Neural crest cell (in vitro differentiated cells): ENCODE data around the gene MOBP. TPM values are rescaled to one million over a fixed set of nuclear protein-coding genes. Genes with fewer than 3 reads are reported as not detected.

Source experiments
- DNase-seq: peaks from one replicate; pipeline ENCODE4 v3.0.0; 2021; ENCODE audit warnings: low read depth, mixed read lengths, low spot score
- H3K27ac Mint-ChIP-seq: one replicate; pipeline ENCODE4 v1.8.0; 2021; ENCODE audit warnings: mild to moderate bottlenecking, mixed read lengths; ENCODE audit not compliant: unreplicated experiment
- H3K27me3 Mint-ChIP-seq: 2 replicates; pipeline ENCODE4 v1.8.0; 2021; ENCODE audit warnings: low read depth, mild to moderate bottlenecking, mixed read lengths
- H3K36me3 Mint-ChIP-seq: 2 replicates; pipeline ENCODE4 v1.8.0; 2021; ENCODE audit warnings: low read depth, mild to moderate bottlenecking, mixed read lengths
- H3K4me1 Mint-ChIP-seq: 2 replicates; pipeline ENCODE4 v1.8.0; 2021; ENCODE audit warnings: mixed read lengths
- H3K4me3 Mint-ChIP-seq: one replicate; pipeline ENCODE4 v1.8.0; 2021; ENCODE audit warnings: mild to moderate bottlenecking, mixed read lengths
- H3K9me3 Mint-ChIP-seq: 2 replicates; pipeline ENCODE4 v1.8.0; 2021; ENCODE audit warnings: mixed read lengths
- total RNA-seq: library from RNA; stranded (reverse); gene quantifications from 2 replicates; pipeline ENCODE4 v1.2.1, GENCODE V29; 2021
- TF ChIP-seq, protein P1 (sequence below): fragments of 200-600 bp; sonication (generic); conservative IDR thresholded peaks from 2 replicates; pipeline ENCODE4 v1.5.0; 2021; ENCODE audit warnings: antibody characterized with exemption, mild to moderate bottlenecking

The MOBP gene
- total RNA-seq, 1 donor from 2014 or later = not detected

GRCh38 chr3:39434574-39434973, 32.9 kb upstream of the MOBP start:
- H3K4me1 Mint-ChIP-seq = no peaks in the 10 kb centered on the region
- no peak overlapping the region for H3K4me3 Mint-ChIP-seq
- H3K27me3 Mint-ChIP-seq = no peaks in the 10 kb centered on the region
- no peaks in the 10 kb centered on the region for H3K9me3 Mint-ChIP-seq
- H3K27ac Mint-ChIP-seq = no peak overlapping the region
- DNase-seq = no peak
- no peaks in the 10 kb centered on the region for H3K36me3 Mint-ChIP-seq
- TF ChIP-seq, protein P1, sequence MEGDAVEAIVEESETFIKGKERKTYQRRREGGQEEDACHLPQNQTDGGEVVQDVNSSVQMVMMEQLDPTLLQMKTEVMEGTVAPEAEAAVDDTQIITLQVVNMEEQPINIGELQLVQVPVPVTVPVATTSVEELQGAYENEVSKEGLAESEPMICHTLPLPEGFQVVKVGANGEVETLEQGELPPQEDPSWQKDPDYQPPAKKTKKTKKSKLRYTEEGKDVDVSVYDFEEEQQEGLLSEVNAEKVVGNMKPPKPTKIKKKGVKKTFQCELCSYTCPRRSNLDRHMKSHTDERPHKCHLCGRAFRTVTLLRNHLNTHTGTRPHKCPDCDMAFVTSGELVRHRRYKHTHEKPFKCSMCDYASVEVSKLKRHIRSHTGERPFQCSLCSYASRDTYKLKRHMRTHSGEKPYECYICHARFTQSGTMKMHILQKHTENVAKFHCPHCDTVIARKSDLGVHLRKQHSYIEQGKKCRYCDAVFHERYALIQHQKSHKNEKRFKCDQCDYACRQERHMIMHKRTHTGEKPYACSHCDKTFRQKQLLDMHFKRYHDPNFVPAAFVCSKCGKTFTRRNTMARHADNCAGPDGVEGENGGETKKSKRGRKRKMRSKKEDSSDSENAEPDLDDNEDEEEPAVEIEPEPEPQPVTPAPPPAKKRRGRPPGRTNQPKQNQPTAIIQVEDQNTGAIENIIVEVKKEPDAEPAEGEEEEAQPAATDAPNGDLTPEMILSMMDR = no peak

GRCh38 chr3:39435006-39435748, 32.3 kb upstream of the MOBP start:
- TF ChIP-seq, protein P1 = no peak
- H3K4me3 Mint-ChIP-seq = no peak overlapping the region
- no peaks in the 10 kb centered on the region for H3K4me1 Mint-ChIP-seq
- no peak overlapping the region for H3K27ac Mint-ChIP-seq
- no peaks in the 10 kb centered on the region for H3K9me3 Mint-ChIP-seq
- H3K27me3 Mint-ChIP-seq = no peaks in the 10 kb centered on the region
- no peak for DNase-seq
- H3K36me3 Mint-ChIP-seq = no peaks in the 10 kb centered on the region

DNA sequence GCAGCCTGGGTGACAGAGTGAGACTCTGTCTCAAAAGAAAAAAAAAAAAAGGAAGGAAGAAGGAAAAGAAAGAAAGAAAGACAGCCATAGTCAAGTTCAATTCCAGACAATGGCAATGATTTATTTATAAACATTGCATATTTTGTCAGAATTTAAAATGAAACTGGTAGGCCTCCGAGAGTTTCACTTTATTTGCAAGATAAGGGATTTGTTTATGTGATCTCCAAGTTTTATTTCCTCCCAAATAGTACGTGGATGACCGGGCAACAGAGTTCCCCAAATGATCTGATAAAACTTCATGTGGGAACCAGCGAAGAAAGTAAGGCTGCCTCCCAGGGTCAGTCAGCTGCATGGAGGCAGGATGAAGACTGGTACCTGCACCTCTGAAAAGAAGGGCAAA, 28.6 kb upstream of the MOBP start:
- DNase-seq = no peak
- Mint-ChIP-seq H3K27ac (no peak overlapping the region), H3K27me3 (no peaks in the 10 kb centered on the region), H3K4me3 (no peak overlapping the region), H3K9me3 (no peaks in the 10 kb centered on the region), H3K4me1 (no peaks in the 10 kb centered on the region), H3K36me3 (no peaks in the 10 kb centered on the region)
- TF ChIP-seq, protein P1 = no peak

DNA sequence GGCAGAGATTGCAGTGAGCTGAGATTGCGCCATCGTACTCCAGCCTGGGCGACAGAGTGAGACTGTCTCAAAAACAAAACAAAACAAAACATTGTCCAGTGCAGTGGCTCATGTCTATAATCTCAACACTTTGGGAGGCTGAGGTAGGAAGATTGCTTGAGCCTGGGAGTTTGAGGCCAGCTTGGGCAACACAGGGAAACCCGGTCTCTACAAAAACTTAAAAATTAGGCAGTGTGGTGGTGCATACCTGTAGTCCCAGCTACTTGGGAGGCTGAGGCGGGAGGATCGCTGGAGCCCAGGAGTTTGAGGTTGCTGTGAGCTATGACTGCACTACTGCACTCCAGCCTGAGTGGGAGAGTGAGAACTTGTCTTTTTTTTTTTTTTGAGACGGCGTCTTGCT, 27.2 kb upstream of the MOBP start:
- no peaks in the 10 kb centered on the region for H3K9me3 Mint-ChIP-seq
- no peak overlapping the region for H3K27ac Mint-ChIP-seq
- H3K27me3 Mint-ChIP-seq = no peaks in the 10 kb centered on the region
- no peaks in the 10 kb centered on the region for H3K4me1 Mint-ChIP-seq
- no peak overlapping the region for H3K4me3 Mint-ChIP-seq
- TF ChIP-seq, protein P1 = no peak
- no peak for DNase-seq
- H3K36me3 Mint-ChIP-seq = no peaks in the 10 kb centered on the region

DNA sequence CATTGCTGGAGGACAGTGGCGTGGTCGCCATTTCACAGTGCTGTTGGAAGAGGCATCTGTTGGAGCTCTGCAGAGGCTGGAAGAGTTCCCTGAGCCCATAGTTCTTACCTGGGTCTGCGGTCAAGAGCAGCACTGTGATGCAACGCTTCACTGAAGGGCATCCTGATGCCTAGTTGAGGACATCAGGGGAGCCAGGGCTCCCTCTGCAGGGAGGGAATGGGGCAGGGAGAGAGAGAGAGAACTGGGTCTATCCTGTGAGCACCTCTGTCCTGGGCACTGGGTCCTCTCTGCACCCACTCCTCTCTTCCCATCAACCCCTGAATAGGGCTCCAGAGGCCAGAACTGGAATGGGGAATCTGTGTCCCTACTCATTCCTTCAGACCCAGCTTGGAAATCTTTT, 23.9 kb upstream of the MOBP start:
- Mint-ChIP-seq H3K36me3 (no peaks in the 10 kb centered on the region), H3K27ac (no peak overlapping the region), H3K4me1 (no peaks in the 10 kb centered on the region), H3K9me3 (no peaks in the 10 kb centered on the region), H3K27me3 (no peaks in the 10 kb centered on the region), H3K4me3 (no peak overlapping the region)
- no peak for DNase-seq
- TF ChIP-seq, protein P1 = no peak
